ENCODE results near the gene OR51F2.
"Not testable (repeated sequence)": the region's sequence is repeated elsewhere in the genome, so short reads cannot be mapped to it uniquely, and the experiment has no call there.

The OR51F2 gene, protein sequence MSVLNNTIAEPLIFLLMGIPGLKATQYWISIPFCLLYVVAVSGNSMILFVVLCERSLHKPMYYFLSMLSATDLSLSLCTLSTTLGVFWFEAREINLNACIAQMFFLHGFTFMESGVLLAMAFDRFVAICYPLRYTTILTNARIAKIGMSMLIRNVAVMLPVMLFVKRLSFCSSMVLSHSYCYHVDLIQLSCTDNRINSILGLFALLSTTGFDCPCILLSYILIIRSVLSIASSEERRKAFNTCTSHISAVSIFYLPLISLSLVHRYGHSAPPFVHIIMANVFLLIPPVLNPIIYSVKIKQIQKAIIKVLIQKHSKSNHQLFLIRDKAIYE
- total RNA-seq: 0 reads per million in 4 experiments

DNA sequence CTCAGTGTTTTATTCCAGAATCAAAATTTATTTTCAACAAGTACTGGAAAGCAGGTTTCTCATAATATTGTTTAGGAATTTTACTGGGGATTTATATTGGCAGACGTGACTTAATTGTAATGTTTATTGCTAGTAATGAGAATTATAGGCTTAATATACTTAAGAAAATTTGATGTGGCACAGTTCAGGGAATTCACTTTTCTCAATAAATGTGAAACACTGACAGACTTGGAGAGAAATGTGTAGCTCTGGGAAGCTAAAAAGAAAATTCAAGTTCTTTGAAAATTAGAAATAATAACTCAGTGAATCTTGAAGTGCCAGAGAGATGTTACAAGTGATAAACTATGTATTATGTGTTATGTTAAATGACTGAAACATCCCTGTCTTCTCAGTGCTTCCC, at the start of gene OR51F2:
TSS of gene OR51F2 (plus strand) at position 301 of the 400 bp plus-strand sequence. CDS start 101 bp downstream, outside the sequence.
- DNase-seq: no peak

DNA sequence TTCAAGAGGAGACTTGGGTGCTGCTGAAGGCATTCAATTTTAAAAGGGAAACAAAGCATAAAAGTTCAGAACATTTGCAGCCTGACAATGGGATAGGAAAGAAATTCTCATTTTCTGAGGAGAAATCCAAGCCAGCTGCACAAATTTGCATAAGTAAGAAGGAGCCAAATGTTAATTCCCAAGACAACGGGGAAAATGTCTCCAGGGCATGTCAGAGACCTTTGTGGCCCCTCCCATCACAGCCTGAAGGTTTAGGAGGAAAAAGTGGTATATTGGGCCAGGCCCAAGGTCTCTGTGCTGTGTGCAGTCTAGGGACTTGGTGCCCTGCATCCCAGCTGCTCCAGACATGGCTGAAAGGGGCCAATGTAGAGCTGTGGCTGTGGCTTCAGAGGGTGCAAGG, 38.7 kb upstream of the OR51F2 start:
- no peak for DNase-seq

DNA sequence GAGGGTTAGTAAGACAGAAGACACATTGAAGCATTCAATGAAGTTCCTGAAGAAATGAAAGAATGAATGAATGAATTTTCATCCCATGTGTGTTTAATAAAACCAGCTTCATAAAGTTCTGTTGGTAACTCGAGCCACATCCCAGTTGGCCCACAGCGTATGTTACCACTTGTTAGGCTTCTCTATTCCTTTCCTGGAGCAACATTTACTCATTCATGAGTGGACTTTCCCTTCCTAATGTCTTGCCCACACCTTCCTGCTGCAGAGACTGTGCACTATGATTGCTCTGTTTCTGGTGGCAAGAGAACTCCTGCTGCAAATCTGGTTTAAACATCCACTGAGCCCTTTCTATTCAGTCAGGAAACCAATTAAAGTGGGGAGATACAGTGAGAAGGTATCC, 23.9 kb upstream of the OR51F2 start:
- no peak for DNase-seq

DNA sequence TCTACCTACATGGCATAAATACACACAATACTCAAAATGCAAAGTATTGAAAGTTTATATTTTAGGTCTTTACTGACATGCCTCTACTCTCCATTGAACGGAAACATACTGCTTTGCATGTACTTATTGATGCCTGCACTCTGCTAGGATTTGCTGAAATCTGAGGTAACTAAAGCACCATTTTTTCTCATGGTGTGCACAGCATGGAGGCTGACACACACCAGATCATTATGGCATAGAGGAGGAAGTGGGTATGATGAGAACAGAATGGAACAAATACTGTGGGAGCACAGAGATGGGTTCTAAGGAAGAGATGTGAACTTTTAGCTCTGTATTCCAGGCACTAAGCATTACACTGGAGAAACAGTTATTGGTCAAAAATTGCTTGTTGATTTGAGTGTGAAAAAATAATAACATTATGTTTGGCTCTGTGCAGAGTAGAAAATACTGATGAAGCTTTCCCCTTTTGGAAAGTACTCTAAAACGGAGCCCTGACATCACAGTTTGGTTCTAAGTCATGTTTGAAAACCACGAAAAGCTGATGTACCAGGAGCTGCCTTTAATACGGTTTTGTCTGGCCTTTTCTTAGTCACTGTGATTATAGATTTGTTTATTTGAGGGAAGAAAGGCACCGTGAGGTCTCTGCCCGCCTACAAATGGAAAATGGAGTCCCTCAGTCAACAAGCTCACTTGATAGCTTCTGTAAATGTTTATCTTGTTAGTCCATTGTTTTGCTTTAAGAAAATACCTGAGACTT, 22.5 kb upstream of the OR51F2 start:
- no peak for DNase-seq

DNA sequence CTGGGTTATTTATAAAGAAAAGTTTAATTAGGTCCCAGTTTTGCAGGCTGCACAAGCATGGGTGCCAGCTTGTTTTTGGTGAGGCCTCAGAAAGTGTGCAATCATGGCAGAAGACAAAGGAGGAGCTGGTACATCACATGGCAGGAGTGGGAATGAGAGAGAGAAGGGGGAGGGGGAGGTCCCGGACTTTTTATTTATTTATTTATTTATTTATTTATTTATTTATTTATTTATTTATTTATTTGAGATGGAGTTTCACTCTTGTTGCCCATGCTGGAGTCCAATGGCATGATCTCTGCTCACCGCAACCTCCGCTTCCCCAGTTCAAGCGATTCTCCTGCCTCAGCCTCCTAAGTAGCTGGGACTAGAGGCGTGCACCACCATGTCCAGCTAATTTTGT, 19.8 kb upstream of the OR51F2 start:
- DNase-seq: not testable (repeated sequence)

DNA sequence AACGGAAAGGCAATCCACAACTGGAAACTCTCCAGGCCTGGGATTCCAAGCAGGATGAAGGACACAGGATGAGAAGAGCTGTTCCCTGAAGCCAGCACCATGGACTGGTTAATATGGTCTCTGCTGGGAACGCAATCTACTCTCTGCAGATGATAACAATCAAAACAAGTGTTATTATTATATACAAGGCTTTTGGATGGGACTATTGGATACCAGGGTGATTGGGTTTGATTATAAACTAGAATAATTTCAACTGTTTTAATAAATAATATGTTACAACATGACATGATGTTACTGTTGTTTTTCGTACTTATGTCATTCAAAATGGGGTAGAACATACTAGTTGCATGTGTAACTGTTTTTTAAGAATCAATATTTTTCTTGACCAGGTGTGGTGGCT, 16.8 kb upstream of the OR51F2 start, which contains the start of gene OR52R1:
TSS of gene OR52R1 (minus strand) at position 101 of the 400 bp plus-strand sequence. CDS start at position 101, 0 bp downstream.
- no peak for DNase-seq

DNA sequence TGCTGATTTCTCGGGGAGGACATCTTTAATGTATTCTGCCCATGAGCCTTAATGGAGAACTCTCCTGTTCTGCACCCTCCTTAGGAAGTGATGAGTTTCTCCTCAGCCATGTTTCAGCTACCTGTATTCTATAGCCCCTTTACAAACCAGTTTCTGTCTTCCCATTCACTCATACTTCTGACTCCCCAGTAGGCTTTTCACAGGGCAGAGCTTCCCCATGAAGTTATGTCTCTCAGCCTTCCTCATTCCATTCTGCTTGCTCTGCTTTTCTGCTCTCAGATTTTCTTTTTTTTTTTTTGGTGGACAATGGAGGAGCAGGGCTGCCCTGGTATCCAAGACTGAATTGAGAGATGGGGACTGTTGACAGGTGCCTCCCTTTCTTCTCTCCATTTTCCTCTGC, 12.6 kb upstream of the OR51F2 start:
- DNase-seq: no peak

DNA sequence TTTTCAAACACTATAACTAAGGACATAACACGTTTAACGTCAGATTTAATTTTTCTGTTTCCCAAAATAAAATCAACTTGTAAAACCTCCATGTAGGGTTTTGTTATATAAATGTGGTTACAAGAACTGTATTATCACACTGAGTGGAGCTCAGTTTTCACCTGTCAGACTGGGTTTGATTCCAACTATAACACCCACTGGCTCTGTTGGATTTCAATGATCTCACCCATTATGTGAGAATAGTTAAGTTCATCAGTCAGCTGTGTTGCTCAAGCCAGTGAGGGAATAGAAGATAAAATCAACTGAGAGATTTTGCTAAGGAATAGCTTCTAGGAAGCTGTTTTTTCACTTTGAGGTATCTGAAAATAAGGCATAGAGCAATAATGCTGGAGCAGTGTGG, 11.9 kb upstream of the OR51F2 start:
- no peak for DNase-seq

DNA sequence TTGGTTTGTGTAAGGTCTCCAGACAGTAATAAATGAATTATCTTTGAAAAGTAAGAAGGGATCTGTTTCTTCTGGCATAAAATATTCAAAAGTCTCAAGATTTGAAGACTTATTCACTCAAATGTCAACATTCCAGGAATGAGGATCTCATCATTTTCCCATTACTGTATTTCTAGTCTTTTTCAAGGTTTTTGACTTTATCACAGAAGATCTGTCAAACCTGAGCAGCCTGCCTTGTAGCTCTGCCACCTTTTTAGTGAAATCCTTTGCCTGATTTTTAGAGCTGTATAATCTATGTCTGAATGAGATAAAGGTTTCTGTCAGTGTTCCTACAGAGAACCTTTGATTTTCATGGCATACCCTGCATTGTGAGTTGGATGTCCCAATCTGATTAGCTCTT, 4.0 kb downstream of the OR51F2 start:
- DNase-seq: no peak

DNA sequence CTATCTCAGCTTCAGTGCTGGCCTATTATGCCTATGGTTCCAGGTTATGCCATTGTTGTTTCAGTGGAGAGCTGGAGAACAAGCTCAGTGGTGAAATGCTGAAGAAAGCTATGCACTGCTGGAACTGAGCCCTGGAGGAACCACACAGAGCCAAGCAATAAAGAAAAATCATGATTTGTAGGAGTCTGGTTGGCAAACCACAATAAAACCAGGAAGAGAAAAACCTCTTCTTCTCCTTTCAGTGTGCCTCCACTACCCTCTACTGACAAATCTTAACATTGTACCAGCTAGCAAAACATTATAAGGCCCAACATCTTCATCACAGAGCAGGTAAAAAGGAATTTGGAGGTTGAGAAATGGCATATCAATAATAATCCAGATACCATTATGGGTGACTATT, 5.3 kb downstream of the OR51F2 start:
- DNase-seq: no peak

DNA sequence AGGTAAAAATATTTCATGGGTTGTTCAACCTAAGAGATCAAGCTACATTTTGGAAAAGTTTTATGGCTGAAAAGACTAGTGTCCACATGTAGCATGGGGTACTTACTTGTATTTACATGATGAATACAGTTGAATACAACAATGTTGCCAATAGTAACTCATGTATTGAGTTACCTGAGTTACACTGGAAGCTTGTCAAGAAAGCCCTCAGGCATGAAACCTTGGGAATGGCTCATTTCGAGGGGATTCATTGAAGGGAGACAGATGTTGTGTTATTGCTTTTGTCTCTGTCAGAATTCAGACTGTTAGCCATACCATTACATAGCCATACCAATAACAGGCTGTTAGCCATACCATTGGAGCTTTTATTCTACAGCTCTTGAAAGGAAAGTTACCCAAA, 9.2 kb downstream of the OR51F2 start:
- no peak for DNase-seq

DNA sequence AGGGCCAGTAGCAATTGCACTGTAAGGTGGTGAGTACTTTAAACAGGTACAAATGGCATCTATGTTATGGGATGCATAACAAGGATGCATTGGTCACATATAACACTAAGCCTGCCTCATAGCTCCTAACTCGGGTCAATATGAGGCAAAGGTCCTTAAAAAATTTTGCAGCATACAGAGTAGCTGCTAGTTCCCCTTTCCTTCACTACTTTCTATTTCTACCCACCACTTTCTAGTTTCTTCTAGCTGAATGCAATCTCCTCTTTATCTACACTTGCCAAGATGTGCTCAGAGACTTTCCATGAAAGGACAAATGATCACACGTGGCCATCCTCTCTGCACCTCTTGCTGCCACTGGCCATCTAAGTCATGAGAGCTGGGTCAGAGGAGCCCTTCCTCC, 9.8 kb downstream of the OR51F2 start:
- no peak for DNase-seq

DNA sequence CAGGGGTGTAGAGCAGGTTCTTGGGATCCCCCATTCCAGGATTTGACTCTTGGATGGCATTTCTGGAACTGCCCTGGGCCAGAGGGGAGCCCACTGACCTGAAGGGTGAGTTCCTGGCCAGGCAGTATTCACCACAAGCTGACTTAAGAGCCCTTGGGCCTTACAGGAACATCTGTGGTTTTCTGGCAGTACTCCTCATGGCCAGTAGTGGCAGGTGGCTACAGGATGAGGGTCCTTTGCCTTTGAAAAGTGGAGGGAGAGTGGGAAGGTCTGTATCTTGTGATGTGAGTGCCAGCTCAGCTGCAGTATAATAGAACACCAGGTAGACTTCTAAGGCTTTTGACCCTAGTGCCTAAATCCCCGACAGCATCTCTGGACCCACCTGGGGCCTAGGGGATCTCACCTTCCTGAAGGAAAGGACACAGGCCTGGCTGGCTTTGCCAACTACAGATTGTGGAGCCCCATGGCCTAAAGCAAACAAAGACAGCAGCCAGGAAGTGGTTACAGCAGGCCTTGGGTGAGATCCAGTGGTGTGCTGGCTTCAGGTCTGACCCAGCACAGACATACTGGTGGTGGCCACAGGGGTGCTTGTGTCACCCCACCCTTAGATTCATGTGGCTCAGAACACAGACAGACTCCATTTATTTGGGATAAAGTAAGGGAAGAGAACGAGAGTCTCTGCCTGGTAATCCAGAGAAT, 18.9 kb downstream of the OR51F2 start:
- no peak for DNase-seq

DNA sequence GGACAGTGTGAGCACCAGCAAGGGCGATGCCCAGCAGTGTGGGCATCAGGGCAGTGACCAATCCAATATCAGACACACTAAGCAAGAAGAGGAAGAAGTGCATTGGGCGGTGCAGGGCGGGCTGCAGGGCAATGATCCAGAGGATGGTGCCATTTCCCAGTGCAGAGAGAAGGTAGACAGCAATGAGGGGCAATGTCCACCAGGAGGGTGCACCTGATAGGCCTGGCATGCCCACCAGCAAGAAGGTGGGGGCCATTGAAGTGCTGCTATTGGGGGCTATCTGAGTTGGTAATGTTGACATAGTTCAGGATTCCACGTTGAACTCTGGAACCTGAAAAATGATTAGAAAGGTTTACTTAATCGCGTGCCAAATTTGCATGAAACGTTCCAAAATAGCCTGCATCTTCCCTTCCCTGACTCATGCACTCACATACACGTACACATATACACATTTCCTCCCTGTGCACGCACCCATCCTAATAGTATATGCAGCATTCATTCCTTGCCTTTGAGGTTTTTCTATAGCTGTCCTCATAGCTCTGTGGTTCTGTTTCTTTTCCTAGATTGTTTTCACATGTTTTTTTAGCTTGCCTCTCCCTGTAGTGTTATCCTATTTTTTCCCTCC, 27.9 kb downstream of the OR51F2 start, which contains the start of gene OR51S1:
TSS of gene OR51S1 (minus strand) at position 301 of the 625 bp plus-strand sequence. CDS start at position 301, 0 bp downstream.
- no peak for DNase-seq

DNA sequence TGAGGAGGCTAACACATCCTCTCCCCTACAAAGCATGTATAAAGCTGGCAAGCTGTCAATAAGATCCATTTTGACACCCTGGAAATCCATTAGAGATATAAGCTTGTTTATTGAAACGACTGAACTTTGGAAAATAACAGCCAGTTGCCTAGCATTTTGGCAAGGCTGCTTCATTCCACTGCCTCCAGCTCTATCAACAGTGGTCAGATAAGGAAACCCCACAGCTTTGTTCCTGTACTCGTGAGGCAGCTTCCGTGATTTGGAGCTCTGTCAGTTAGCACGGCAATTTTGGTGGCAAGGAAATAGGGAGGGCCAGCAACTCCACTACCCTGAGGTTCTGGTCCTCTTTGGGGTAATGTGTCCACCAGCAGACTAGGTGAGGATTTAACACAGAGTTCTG, 29.9 kb downstream of the OR51F2 start:
- no peak for DNase-seq

DNA sequence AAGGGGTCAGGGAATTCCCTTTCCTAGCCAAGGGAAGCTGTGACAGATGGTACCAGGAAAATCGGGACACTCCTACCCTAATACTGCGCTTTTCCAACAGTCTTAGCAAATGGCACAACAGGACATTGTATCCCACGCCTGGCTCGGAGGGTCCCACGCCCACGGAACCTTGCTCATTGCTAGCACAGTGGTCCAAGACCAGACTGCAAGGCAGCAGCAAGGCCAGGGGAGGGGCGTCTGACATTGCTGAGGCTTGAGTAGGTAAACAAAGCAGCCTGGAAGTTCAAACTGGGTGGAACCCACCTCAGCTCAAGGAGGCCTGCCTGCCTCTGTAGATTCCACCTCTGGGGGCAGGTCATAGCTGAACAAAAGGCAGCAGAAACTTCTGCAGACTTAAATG, 33.2 kb downstream of the OR51F2 start:
- not testable (repeated sequence) for DNase-seq

DNA sequence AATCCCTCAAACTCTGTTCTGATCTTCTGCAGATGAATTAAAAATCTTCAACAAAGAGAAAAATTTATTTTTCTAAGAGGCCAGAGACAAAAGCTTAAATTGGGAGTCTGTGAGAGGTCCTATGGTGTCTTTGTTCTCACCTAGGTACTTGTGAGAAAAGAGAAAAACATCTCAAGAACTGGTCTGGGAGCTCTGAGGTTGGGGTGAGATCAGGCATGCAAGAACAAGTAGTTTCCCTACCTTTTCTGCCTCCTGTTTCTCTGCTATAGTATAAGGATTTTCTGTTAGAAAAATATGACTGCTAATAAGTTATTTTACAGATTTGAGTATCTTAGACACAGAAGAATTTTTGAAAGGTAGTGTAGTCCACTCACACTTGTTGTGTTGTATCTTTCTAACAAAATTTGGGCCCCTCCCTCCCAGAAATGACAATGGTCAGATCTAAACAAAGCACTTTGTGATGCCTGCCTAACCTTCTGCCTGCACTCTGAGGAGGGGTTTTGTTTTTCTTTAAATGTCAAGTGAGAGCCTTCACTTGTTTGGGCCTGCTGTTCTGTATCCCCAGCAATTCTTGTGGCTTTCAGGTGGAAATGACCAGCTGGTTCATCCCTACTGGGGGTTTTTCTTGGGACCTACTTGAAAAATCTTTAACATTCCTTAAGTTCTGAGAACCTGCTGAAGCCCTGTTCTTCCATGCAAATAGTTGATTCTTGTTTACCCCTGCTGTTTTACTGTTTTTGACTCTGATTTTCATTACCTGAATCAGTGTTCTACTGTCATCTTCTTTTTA, 41.5 kb downstream of the OR51F2 start:
- DNase-seq: no peak

DNA sequence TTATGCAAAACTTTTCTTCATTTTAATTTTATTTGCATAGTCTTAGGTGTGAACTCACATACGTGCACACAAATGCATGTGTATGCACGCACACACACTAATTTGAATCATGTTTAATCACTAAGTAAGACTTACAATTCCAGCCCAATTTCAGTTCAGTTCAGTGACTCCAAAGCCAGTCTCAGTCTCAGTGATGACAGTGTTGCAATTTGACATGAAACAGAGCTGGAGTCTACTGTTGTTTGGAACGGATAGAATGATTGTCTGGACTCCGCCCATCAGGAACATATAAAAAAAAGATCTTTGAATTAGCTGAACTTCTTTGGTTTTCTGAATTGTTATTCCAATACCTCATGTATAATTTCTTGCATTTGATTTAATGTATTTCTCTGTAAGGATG, 42.8 kb downstream of the OR51F2 start:
- DNase-seq: no peak

DNA sequence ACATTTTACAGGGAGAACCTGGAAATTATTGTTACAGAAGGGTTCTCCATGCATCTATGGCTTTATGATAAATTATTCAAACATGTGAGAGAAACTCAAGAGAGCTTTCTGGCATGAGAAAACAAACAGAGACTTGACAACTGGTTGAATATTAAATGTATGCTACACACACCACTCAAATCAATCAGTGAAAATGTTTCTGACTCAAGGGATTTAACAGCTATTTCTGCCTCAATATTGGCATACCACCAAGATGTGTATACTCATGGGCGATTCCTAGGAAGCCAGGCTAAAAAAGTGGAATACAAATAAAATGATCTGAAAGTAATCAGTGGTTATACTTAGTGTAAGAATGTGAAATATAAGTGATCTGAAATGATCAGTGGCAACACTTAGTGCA, 44.7 kb downstream of the OR51F2 start:
- no peak for DNase-seq
